GM18861 (cell line): ENCODE data around the gene VPS9D1.
"Not testable (repeated sequence)": the region's sequence is repeated elsewhere in the genome, so short reads cannot be mapped to it uniquely, and the experiment has no call there.

Experiments used
- ATAC-seq: cut with Tn5 transposase; IDR thresholded peaks from one replicate; pipeline ENCODE4 v1.9.1; 2021; ENCODE audit not compliant: unreplicated experiment

VPS9D1 gene

GRCh38 chr16:89710709-89711564 is 9.8 kb downstream of the VPS9D1 start:
- ATAC-seq = no peak

DNA sequence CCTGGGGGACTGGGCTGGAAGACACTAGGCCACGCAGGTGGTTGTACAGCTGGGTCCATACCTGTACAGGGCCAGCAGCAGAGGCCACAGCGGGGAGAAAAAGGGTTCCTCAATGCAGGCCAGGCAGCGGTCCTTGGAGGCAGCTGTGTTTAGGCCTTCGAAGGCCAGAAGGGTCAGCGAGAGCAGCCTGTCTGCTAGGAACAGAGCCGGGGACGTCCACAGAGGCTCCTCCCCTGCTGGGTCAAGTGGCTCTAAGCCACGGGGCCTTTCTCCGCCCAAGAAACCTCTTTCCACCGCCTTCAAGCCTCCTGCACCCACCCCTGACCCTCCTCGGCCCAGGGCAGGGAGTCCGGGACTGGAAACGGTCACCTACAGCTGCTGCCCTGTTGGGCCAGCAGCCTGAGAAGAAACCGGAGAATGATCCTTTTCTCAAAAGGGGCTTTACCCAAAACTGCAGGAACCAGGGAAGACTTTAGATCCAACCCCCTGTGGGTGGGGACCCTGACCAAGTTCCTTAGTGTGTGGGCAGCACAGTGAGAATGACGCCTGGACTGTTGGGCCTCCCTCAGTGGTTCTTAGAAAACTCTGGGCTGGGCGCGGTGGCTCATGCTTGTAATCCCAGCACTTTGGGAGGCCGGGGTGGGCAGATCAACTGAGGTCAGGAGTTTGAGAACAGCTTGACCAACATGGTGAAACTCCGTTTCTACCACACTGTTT is 10.8 kb downstream of the VPS9D1 start:
- no peak for ATAC-seq

GRCh38 chr16:89709166-89709565 is 11.5 kb downstream of the VPS9D1 start:
- ATAC-seq = no peak

GRCh38 chr16:89708481-89708931 is 12.2 kb downstream of the VPS9D1 start:
- ATAC-seq = no peak

GRCh38 chr16:89707695-89708094 is 13.0 kb downstream of the VPS9D1 start:
- no peak for ATAC-seq

DNA sequence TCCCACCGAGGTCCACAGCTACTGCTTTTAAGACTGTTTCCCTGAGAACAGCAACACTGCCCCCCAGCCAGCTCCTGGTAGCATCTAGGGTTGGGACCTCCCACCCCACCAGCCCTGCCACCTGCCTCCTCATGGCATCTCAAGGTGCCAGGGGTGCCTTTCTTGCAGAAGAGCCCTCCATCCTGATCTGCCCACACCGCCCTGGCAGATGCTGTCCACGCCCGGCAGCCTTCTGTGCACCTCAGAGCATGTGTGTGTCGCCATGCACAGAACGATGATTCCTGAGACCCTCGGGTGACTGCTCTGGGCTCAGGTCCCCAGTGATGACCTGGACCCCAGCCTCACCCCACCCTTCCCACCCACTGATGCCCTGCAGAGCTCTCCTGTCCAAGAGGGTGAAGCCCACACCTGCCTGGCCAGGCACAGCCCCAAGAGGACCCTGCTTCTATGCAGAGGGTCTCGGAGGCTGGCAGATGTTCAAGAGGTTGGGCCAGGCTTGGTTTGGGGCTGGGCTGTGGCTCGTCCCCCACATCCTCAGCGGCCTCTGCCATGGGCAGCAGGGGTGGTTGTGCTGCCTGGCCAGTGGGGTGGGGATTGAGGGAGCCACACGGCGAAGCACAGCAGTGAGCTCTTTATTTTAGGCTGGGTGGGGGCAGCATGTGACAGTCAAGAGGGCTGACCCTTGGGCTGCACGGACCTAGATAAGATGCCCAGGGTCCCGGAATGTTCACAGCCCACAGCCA is 14.0 kb downstream of the VPS9D1 start:
- ATAC-seq = no peak

GRCh38 chr16:89705006-89705405 is 15.7 kb downstream of the VPS9D1 start:
- no peak for ATAC-seq

- no peak for ATAC-seq
Observed at GRCh38 chr16:89704281-89704680, 16.4 kb downstream of the VPS9D1 start.

- peak; percentile 52 for ATAC-seq
Observed at GRCh38 chr16:89701425-89702406, 19.0 kb downstream of the VPS9D1 start, which contains the start of gene SPATA2L. TSS of gene SPATA2L (minus strand) at chr16:89701705. CDS start at chr16:89701232, 473 bp downstream.

DNA sequence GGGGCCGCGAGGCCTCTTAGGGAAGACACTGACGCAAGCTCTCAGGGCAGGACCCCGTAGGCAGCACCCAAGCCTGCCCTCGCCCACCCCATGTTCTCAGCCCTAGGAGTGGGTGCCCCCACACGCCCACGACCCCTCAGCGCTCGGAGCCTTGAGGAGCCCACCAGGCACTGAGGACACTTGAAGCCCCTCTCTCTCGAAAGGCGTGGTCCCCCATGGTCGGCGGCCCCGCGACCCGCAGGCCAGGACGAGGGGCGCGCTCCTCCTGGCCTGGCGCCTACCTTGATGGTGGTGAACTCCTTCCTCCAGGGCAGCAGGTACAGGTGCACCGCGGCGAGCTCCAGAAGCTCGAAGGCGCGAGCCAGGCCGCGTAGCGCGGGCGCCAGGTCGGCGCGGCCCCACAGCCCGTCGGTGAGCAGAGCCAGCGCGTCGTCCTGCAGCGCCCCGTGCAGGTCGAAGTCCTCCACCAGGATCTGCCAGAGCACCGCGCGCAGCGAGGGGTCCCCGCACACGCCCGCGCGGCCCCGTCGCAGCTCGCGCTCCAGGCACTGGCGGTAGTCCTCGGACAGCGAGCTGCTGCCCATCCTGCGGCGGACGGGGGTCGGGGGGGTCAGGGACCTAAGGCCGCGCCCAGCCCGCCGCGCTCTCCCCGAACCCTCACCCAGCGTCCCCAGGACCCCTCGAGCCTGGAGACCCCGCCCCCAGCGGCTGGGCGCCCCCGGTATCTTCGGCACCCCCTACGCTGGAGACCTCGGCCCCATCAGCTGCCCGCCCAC is 19.9 kb downstream of the VPS9D1 start:
- no peak for ATAC-seq

DNA sequence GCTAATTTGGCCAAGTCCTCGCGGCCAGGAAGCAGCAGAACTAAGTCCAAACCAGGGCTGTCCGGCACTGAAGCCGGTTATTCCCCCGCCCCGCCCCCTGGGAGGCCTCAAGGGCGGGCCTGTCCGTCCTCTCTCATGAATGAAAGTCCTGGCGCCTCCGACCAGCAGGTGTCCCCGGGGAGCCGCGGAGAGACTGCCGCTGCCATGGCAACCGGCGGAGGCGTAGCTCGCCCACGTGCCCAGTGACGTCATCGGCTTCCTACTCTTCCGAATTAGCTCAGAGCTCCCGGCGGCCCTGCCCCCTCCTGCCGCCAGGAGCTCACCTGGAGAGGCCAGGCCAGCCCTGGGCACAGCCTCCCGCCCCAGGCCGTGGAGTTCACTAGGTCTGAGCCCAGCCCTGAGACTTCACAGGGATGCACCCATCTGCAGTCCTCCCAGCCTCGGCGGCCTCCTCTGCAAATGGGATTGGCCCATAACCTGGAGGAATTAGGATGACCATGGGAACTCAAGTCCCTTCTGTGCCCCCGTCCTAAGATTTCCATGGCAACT is 20.5 kb downstream of the VPS9D1 start:
- ATAC-seq = peak; percentile 38

- ATAC-seq = peak; percentile 0
Observed at GRCh38 chr16:89699629-89700099, 21.0 kb downstream of the VPS9D1 start.

DNA sequence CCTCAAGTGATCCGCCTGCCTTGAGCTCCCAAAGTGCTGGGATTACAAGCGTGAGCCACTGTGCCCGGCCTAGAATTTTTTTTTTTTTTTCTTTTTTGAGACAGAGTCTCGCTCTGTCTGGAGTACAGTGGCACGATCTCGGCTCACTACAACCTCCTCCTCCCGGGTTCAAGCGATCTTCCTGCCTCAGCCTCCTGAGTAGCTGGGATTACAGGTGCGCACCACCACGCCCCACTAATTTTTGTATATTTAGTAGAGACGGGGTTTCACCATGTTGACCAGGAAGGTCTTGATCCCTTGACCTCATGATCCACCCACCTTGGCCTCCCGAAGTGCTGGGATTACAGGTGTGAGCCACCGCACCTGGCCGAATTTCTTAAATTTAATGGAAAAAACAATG is 22.0 kb downstream of the VPS9D1 start:
- not testable (repeated sequence) for ATAC-seq

DNA sequence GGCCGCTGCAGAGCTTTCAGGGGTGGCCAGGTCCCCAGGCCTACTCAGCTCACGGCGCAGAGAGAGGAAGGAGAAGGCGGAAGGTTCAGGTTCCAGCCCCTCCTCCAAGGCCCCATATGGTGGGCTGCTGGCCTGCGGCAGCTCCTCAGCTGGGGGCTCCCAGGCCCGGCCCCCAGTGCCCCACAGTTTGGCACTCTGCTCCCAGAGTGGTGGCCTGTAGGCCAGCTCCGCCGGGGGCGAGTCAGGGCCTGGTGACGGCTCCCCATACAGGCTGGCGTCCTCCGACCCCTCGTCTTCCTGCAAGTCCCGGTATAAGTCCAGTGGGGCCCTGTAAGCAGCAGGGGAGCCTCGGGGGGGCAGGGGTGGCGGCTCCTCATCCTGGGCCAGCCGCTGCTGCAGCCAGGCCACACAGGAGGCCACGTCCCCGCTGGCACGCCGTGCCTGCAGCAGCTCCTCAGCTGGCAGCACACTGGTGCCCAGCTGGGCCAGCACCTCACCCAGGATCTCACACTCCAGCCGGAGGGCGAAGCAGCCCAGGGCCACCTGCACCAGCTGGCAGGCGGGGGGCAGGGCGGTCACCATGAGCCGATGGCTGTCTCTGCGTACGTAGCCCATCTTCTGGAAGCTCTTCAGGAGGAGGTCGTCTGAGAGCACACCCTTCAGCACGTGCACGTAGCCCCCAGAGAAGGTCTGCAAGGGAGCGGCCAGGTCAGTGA is 22.9 kb downstream of the VPS9D1 start:
- ATAC-seq = no peak

GRCh38 chr16:89697161-89697615 is 23.5 kb downstream of the VPS9D1 start:
- ATAC-seq = no peak

- no peak for ATAC-seq
Observed at GRCh38 chr16:89696670-89697128, 24.0 kb downstream of the VPS9D1 start.

GRCh38 chr16:89695875-89696669 is 24.6 kb downstream of the VPS9D1 start:
- no peak for ATAC-seq
